Lung (tissue), 12 donors: ENCODE data around the gene AVEN. TPM values are rescaled to one million over a fixed set of nuclear protein-coding genes. Genes with fewer than 3 reads are reported as not detected.

ENCODE experiments used
- ATAC-seq: fragments of 200-7000 bp; cut with Tn5 transposase; one replicate; pipeline ENCODE4 v1.9.1; 2020; ENCODE audit warnings: moderate number of reproducible peaks; ENCODE audit not compliant: insufficient read depth, low FRiP score
- DNase-seq, 3 donors: peaks; one replicate each; pipeline ENCODE4 v3.0.0-alpha.2; 2013 to 2017
- H3K27ac ChIP-seq, 2 donors: one replicate each; pipeline ENCODE4 v1.5.1; 2013; ENCODE audit warnings: mild to moderate bottlenecking in 2 of 2, moderate library complexity in 2 of 2, control low read depth in 1 of 2, inconsistent platforms in 1 of 2, low read depth in 1 of 2, low read length in 1 of 2
- H3K27me3 ChIP-seq, 3 donors: one replicate each; pipeline ENCODE4 v1.5.1; 2013; ENCODE audit warnings: low read length in 2 of 3; ENCODE audit not compliant: control insufficient read depth in 3 of 3, insufficient read depth in 3 of 3
- H3K36me3 ChIP-seq, 4 donors: one replicate each; pipeline ENCODE4 v1.5.1; 2013; ENCODE audit warnings: low read length in 4 of 4, mild to moderate bottlenecking in 1 of 4, moderate library complexity in 1 of 4; ENCODE audit not compliant: control insufficient read depth in 4 of 4, insufficient read depth in 4 of 4
- H3K4me1 ChIP-seq, 5 donors: one replicate each; pipeline ENCODE4 v1.5.1; 2013; ENCODE audit warnings: low read length in 5 of 5, mild to moderate bottlenecking in 2 of 5, moderate library complexity in 1 of 5; ENCODE audit not compliant: control insufficient read depth in 5 of 5, insufficient read depth in 5 of 5
- H3K4me3 ChIP-seq: one replicate; pipeline ENCODE4 v1.5.1; 2013; ENCODE audit warnings: mild to moderate bottlenecking, control low read depth, moderate library complexity
- H3K9ac ChIP-seq, 2 donors: one replicate each; pipeline ENCODE4 v1.5.1; 2013; ENCODE audit warnings: low read length in 2 of 2, control low read depth in 1 of 2; ENCODE audit not compliant: insufficient read depth in 1 of 2
- H3K9me3 ChIP-seq, 4 donors: one replicate each; pipeline ENCODE4 v1.5.1; 2013; ENCODE audit warnings: low read length in 3 of 4, mild to moderate bottlenecking in 1 of 4, moderate library complexity in 1 of 4; ENCODE audit not compliant: control insufficient read depth in 4 of 4, insufficient read depth in 3 of 4
- CTCF ChIP-seq: IDR thresholded peaks from 2 replicates; pipeline ENCODE4 v1.5.1; 2012; ENCODE audit warnings: mild to moderate bottlenecking; ENCODE audit errors: control extremely low read depth, extremely low read depth
- WGBS, 2 donors: extraction: QIAGEN DNeasy Blood & Tissue Kit; methylation state at CpG; one replicate each; pipeline ENCODE4 v1.1.7; 2013; 5-methylcytosine and 5-hydroxymethylcytosine counted together
- polyA plus RNA-seq, 2 donors: library from polyadenylated mRNA; stranded (reverse); fragments of 200-250 nt; gene quantifications; one replicate each; pipeline ENCODE4 v1.2.1, GENCODE V29; 2013
- total RNA-seq, 2 donors: library from RNA; depleted of rRNA in 1 of 2; stranded (reverse); fragments of >200 nt in 1 of 2; gene quantifications; one replicate each; pipeline ENCODE4 v1.2.1, GENCODE V29; 2014 to 2021
- donor health status: control.
- donor health status: control.
- donor health status: Bipolar disorder and iron deficiency.
- donor health status: healthy.
- donor health status: DM: yes; HTN: yes; CAD: no.

Gene AVEN
- total and polyA plus RNA-seq, 4 donors, result 7.5 to 9.3 (median 8.9) TPM

GRCh38 chr15:33956397-33956796 lies 82.6 kb downstream of the AVEN start:
- Histone ChIP-seq H3K36me3 (no peaks in the 10 kb centered on the region), H3K27me3 (no peaks in the 10 kb centered on the region), H3K4me1 (no peaks in the 10 kb centered on the region), H3K9me3 (no peaks in the 10 kb centered on the region), H3K27ac (no peak overlapping the region), H3K9ac (no peak overlapping the region), H3K4me3 (no peak overlapping the region)
- no peak for DNase-seq
- TF ChIP-seq CTCF, result no peak
- no peak for ATAC-seq
- 51 to 63% methylated on average over 1 of the region's 1 CpG for WGBS, 2 donors

DNA sequence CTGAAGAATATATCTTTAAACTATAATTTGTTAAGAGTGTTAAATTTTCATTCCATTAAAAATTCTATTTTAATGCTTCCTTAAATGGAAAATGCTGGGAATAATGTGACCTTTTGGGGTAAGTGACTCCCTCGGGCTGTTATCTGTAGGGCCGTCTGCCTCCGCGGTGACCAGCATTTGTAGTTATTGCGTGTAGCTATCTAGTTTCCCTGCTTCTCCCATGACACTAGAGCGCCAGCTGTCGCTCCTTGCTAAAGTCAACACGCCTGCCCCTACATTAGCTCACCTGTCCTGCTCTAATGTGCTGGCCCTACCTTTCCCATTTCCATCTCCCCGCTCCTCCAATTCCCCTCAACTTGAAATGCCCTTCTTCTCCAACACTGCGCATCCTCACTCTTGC lies 83.1 kb downstream of the AVEN start:
- no peak for DNase-seq

DNA sequence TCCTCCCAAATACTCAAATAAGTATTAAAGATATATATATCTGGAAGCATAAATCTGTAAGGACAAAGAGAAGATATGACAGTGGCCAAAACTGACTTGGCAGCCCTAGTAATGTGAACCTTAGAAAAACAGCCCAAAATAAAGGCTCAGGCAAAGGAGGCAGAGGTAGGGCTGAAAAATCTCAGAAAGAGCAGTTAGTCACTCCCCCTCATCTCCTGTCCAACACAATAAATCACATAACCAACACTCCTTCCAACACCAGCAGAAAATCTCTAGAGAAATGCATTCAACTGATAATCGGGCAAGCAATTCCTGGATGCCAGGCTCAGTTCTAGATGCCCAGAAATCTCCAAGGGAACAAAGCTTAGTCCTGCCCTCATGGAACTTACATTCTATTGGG lies 92.9 kb downstream of the AVEN start:
- Histone ChIP-seq H3K36me3 (no peaks in the 10 kb centered on the region), H3K27ac (no peak overlapping the region), H3K4me3 (no peak overlapping the region), H3K4me1 (no peaks in the 10 kb centered on the region), H3K27me3 (no peaks in the 10 kb centered on the region), H3K9ac (no peak overlapping the region), H3K9me3 (no peaks in the 10 kb centered on the region)
- ATAC-seq (no peak), DNase-seq (no peak)
- no peak for TF ChIP-seq CTCF
- 90 to 93% methylated on average over 1 of the region's 1 CpG for WGBS, 2 donors

More for the DNA sequence above, 83.1 kb downstream of the AVEN start:
- WGBS, 2 donors, result 81 to 87% methylated on average over 10 of the region's 10 CpGs
- Histone ChIP-seq H3K27me3 (no peaks in the 10 kb centered on the region), H3K4me1 (no peaks in the 10 kb centered on the region), H3K9me3 (no peaks in the 10 kb centered on the region), H3K36me3 (no peaks in the 10 kb centered on the region), H3K9ac (no peak overlapping the region), H3K27ac (no peak overlapping the region), H3K4me3 (no peak overlapping the region)
- no peak for TF ChIP-seq CTCF
- no peak for ATAC-seq
